Endodermal cell (in vitro differentiated cells): ENCODE results near the gene ZNF200. TPM values are rescaled to one million over a fixed set of nuclear protein-coding genes. Genes with fewer than 3 reads are reported as not detected.

Source experiments
- DNase-seq: peaks from one replicate; pipeline ENCODE4 v3.0.0-alpha.2; 2017
- H3K27ac ChIP-seq: 2 replicates; pipeline ENCODE4 v1.5.1; 2013; ENCODE audit warnings: mild to moderate bottlenecking, low read depth, low read length, moderate library complexity
- H3K27me3 ChIP-seq: 2 replicates; pipeline ENCODE4 v1.6.1; 2013; ENCODE audit warnings: mild to moderate bottlenecking, low read length, moderate library complexity; ENCODE audit not compliant: insufficient read depth, control insufficient read depth, poor library complexity, severe bottlenecking
- H3K36me3 ChIP-seq: 2 replicates; pipeline ENCODE4 v1.7.0; 2013; ENCODE audit warnings: mild to moderate bottlenecking, low read length, moderate library complexity; ENCODE audit not compliant: control insufficient read depth, insufficient read depth
- H3K4me1 ChIP-seq: one replicate; pipeline ENCODE4 v1.7.0; 2013; ENCODE audit warnings: low read length; ENCODE audit not compliant: control insufficient read depth, insufficient read depth
- H3K4me3 ChIP-seq: 2 replicates; pipeline ENCODE4 v1.5.1; 2013; ENCODE audit warnings: mild to moderate bottlenecking, low read length, moderate library complexity
- H3K9ac ChIP-seq: 2 replicates; pipeline ENCODE4 v1.6.1; 2013; ENCODE audit warnings: mild to moderate bottlenecking, low read length, moderate library complexity; ENCODE audit not compliant: poor library complexity, severe bottlenecking; ENCODE audit errors: extremely low read depth
- H3K9me3 ChIP-seq: 2 replicates; pipeline ENCODE4 v1.6.1; 2013; ENCODE audit warnings: mild to moderate bottlenecking, low read length, moderate library complexity; ENCODE audit not compliant: control insufficient read depth
- H3K27ac Mint-ChIP-seq: 2 replicates; pipeline ENCODE4 v1.8.0; 2020; ENCODE audit warnings: mixed read lengths
- H3K27me3 Mint-ChIP-seq: 2 replicates; pipeline ENCODE4 v1.8.0; 2021; ENCODE audit warnings: mild to moderate bottlenecking, mixed read lengths; ENCODE audit not compliant: insufficient read depth
- H3K36me3 Mint-ChIP-seq: 2 replicates; pipeline ENCODE4 v1.8.0; 2020; ENCODE audit warnings: low read depth, mixed read lengths
- H3K4me1 Mint-ChIP-seq: 2 replicates; pipeline ENCODE4 v1.8.0; 2020; ENCODE audit warnings: mixed read lengths
- H3K4me3 Mint-ChIP-seq: 2 replicates; pipeline ENCODE4 v1.8.0; 2020; ENCODE audit warnings: mild to moderate bottlenecking, moderate library complexity, mixed read lengths
- H3K9me3 Mint-ChIP-seq: 2 replicates; pipeline ENCODE4 v1.8.0; 2020; ENCODE audit warnings: mild to moderate bottlenecking, mixed read lengths
- WGBS, 2 experiments: methylation state at CpG; one replicate each; pipeline versions ENCODE4 v1.1.5 to v1.1.7; 2013; ENCODE audit warnings: missing lambda C conversion rate in 2 of 2, mixed read lengths in 1 of 2; ENCODE audit not compliant: insufficient coverage in 1 of 2, insufficient read length in 1 of 2; 5-methylcytosine and 5-hydroxymethylcytosine counted together
- total RNA-seq, 2 donors: library from RNA; stranded (reverse); fragmentation: NEBNext Ultra II Directional in 1 of 2; extraction: Animal tissue kit (Norgen Biotek cat#: 25700) in 1 of 2; gene quantifications; 2 replicates in 1 of 2; 3 replicates in 1 of 2; pipeline ENCODE4 v1.2.1, GENCODE V29; 2021
- TF ChIP-seq, protein P1 (sequence below): fragments of 200-600 bp; sonication (generic); conservative IDR thresholded peaks from 2 replicates; pipeline ENCODE4 v1.5.0; 2021; ENCODE audit warnings: antibody characterized with exemption, mild to moderate bottlenecking

Gene ZNF200
- total RNA-seq, 2 donors from 2014 or later: 11.2 TPM

DNA sequence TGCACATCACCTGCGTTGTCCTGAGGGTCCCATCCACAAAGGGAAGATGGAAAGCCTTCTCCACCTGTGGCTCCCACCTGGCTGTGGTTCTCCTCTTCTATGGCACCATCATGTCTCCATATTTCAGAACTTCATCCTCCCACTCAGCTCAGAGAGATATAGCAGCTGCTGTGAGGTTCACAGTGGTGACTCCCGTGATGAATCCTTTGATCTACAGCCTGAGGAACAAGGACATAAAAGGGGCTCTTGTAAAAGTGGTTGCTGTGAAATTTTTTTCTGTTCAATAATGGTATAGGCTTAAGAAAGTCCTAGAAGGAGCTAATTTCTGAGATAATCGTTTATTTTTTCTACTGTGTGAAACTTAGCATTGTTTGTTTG lies 18.7 kb downstream of the ZNF200 start:
- Histone ChIP-seq H3K4me1 (no peaks in the 10 kb centered on the region), H3K27ac (no peak overlapping the region), H3K36me3 (no peaks in the 10 kb centered on the region), H3K9ac (no peak overlapping the region), H3K9me3 (peaks cover 5% of the 10 kb centered on the region), H3K4me3 (no peak overlapping the region), H3K27me3 (peaks cover 5% of the 10 kb centered on the region)
- H3K36me3 Mint-ChIP-seq: no peaks in the 10 kb centered on the region
- peaks cover 24% of the 10 kb centered on the region for H3K27me3 Mint-ChIP-seq
- H3K4me3 Mint-ChIP-seq: no peak overlapping the region
- TF ChIP-seq, protein P1, sequence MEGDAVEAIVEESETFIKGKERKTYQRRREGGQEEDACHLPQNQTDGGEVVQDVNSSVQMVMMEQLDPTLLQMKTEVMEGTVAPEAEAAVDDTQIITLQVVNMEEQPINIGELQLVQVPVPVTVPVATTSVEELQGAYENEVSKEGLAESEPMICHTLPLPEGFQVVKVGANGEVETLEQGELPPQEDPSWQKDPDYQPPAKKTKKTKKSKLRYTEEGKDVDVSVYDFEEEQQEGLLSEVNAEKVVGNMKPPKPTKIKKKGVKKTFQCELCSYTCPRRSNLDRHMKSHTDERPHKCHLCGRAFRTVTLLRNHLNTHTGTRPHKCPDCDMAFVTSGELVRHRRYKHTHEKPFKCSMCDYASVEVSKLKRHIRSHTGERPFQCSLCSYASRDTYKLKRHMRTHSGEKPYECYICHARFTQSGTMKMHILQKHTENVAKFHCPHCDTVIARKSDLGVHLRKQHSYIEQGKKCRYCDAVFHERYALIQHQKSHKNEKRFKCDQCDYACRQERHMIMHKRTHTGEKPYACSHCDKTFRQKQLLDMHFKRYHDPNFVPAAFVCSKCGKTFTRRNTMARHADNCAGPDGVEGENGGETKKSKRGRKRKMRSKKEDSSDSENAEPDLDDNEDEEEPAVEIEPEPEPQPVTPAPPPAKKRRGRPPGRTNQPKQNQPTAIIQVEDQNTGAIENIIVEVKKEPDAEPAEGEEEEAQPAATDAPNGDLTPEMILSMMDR: no peak
- 63 to 73% methylated on average over 2 to 3 of the region's 3 CpGs for WGBS, 2 experiments
- H3K4me1 Mint-ChIP-seq: no peaks in the 10 kb centered on the region
- H3K9me3 Mint-ChIP-seq: peaks cover 55% of the 10 kb centered on the region
- H3K27ac Mint-ChIP-seq: no peak overlapping the region
- DNase-seq: no peak

DNA sequence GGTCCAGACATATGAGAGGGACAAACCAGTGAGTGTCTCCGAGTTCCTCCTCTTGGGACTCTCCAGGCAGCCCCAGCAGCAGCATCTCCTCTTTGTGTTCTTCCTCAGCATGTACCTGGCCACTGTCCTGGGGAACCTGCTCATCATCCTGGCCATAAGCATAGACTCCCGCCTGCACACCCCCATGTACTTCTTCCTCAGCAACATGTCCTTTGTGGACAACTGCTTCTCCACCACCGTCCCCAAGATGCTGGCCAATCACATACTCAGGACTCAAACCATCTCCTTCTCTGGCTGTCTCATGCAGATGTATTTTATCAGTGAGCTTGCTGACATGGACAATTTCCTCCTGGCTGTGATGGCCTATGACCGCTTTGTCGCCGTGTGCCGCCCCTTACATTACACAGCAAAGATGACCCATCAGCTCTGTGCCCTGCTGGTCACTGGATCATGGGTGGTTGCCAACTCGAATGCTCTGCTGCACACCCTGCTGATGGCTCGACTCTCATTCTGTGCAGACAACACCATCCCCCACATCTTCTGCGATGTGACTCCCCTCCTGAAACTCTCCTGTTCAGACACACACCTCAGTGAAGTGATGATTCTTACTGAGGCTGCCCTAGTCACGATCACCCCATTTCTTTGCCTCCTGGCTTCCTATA lies 19.2 kb downstream of the ZNF200 start:
- H3K4me3 ChIP-seq: no peak overlapping the region
- H3K9me3 Mint-ChIP-seq: peaks cover 53% of the 10 kb centered on the region
- peaks cover 5% of the 10 kb centered on the region for H3K27me3 ChIP-seq
- no peak overlapping the region for H3K27ac Mint-ChIP-seq
- no peak for DNase-seq
- 81 to 84% methylated on average over 8 to 11 of the region's 11 CpGs for WGBS, 2 experiments
- no peaks in the 10 kb centered on the region for H3K36me3 Mint-ChIP-seq
- peaks cover 24% of the 10 kb centered on the region for H3K27me3 Mint-ChIP-seq
- peaks cover 5% of the 10 kb centered on the region for H3K9me3 ChIP-seq
- TF ChIP-seq, protein P1: no peak
- H3K4me1 Mint-ChIP-seq: no peaks in the 10 kb centered on the region
- H3K36me3 ChIP-seq: no peaks in the 10 kb centered on the region
- H3K4me3 Mint-ChIP-seq: no peak overlapping the region
- H3K27ac ChIP-seq: no peak overlapping the region
- no peak overlapping the region for H3K9ac ChIP-seq
- H3K4me1 ChIP-seq: no peaks in the 10 kb centered on the region

DNA sequence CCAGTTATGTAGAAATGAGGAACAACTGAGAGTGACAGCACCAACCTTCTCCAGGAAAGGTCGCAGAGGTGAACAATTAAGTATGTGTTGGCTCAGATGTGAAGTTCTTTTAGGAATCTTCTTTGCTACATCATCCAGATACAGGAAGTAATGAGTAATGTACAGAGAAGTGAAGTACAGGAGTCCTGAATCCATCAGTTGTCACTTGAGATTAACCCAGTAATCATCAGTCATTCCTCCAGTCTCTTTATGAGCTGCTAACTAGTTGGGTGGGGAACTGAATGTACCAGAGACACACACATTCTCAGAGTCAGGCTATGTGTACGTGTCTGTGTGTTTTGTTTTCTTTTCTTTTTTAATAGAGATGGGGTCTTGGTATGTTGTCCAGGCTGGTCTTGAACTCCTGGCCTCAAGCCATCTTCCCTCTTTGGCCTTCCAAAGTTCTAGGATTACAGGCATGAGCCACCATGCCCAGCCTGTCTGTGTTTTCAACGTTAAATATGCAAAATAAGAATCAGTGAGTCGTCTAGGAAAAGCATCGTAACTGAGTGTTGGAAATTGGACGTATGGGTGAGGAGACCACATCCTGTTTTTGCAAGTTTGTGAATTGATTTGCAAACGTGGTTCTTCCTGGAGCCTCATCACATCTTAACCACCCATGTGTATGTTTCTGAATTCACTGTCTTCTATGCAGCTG lies 19.9 kb downstream of the ZNF200 start:
- TF ChIP-seq, protein P1: no peak
- Histone ChIP-seq H3K4me3 (no peak overlapping the region), H3K9me3 (peaks cover 5% of the 10 kb centered on the region), H3K27me3 (peaks cover 5% of the 10 kb centered on the region), H3K27ac (no peak overlapping the region), H3K4me1 (no peaks in the 10 kb centered on the region), H3K9ac (no peak overlapping the region), H3K36me3 (no peaks in the 10 kb centered on the region)
- Mint-ChIP-seq H3K27ac (no peak overlapping the region), H3K4me3 (no peak overlapping the region), H3K36me3 (no peaks in the 10 kb centered on the region), H3K27me3 (peaks cover 27% of the 10 kb centered on the region), H3K4me1 (no peaks in the 10 kb centered on the region), H3K9me3 (peaks cover 54% of the 10 kb centered on the region)
- no peak for DNase-seq
- 57 to 62% methylated on average over 5 to 6 of the region's 7 CpGs for WGBS, 2 experiments
